Measurements from ENCODE around the gene GMPS. TPM values are rescaled to one million over a fixed set of nuclear protein-coding genes. Genes with fewer than 3 reads are reported as not detected.

The GMPS gene
- total and polyA plus RNA-seq, 2 donors (not counting 3 experiments of a cell fraction or from before 2014, with no cell fraction given), result 18.7 to 67.5 TPM

DNA sequence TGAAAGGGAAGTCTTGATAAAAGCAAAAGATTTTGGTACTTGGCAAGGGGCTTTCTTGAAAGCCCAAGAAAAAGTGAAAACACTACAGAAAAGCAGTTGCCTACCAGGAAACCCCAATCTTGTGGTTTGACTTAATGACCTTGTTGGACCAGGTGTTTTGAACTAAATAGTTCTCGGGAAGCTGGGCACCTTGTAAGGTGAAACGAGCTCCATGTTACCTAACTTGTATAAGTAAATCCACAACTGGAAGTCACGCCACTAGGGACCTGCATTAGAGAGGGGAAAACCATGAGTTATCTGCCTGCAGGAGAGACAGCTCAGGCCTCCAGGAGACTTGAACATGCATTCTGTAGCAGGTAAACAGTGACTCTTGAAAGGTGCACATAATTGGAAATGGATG is 88.2 kb downstream of the GMPS start:
- no peak overlapping the region for H3K4me3 ChIP-seq (replicated peaks in 1 of 3; ENCODE audit: insufficient read depth in 1 of 3, low read depth in 1 of 3, low read length in 3 of 3)
- dilution Hi-C loops (cut with MboI; ENCODE audit: extremely low pct_ligation_motif_present, low sequenced_read_pairs) (no loop called here), intact Hi-C loops (cut with micrococcal nuclease) (no loop called here)
- no peaks in the 10 kb centered on the region for H3K36me3 ChIP-seq (ENCODE audit: control insufficient read depth in 2 of 2, extremely low read depth in 1 of 2, insufficient read depth in 2 of 2, low read length in 2 of 2)
- H3K27ac ChIP-seq (ENCODE audit: insufficient read depth, low read depth, low read length), result no peak overlapping the region
- no peak for DNase-seq (ENCODE audit: low read depth, low spot score)
- no peaks in the 10 kb centered on the region for H4K20me1 ChIP-seq (replicated peaks; ENCODE audit: control insufficient read depth, extremely low read depth, insufficient read depth, low read length)
- CTCF ChIA-PET, result interaction anchor here (1.0 kb wide), 1 partner anchor 153 kb away, joined by 3 read pairs; the partner anchor contains the start of gene C3orf33
- H3K9ac ChIP-seq (replicated peaks; ENCODE audit: extremely low read depth, insufficient read depth, low read length), result no peak overlapping the region
- POLR2A ChIA-PET, result no interaction called here
- H3K4me2 ChIP-seq (ENCODE audit: insufficient read depth, low read length), result no peak overlapping the region
- no peaks in the 10 kb centered on the region for H3K27me3 ChIP-seq (ENCODE audit: control insufficient read depth in 2 of 2, insufficient read depth in 2 of 2, low read length in 2 of 2)
- TF ChIP-seq EZH2 (IDR thresholded peaks at IDR 0.05; ENCODE audit: borderline replicate concordance, low read depth, low read length, severe bottlenecking) (no peak), POLR2A (IDR thresholded peaks at IDR 0.05; ENCODE audit: low read depth, low read length) (no peak), POLR2AphosphoS5 (IDR thresholded peaks at IDR 0.05; ENCODE audit: insufficient read depth, low read depth, low read length) (no peak), GATA2 (IDR thresholded peaks at IDR 0.05; ENCODE audit: insufficient read depth, insufficient read length, low read depth, low read length) (no peak), MYC (IDR thresholded peaks at IDR 0.05; ENCODE audit: low read depth, low read length) (no peak), JUN (IDR thresholded peaks at IDR 0.05; ENCODE audit: borderline replicate concordance, insufficient read depth, insufficient read length, low read depth) (no peak), CTCF (IDR thresholded peaks at IDR 0.05; ENCODE audit: extremely low read depth in 1 of 2, insufficient read depth in 1 of 2, low read depth in 1 of 2, low read length in 2 of 2) (no peak), FOS (IDR thresholded peaks at IDR 0.05; ENCODE audit: borderline replicate concordance, insufficient read depth, low read length) (no peak), MAX (IDR thresholded peaks at IDR 0.05; ENCODE audit: insufficient read depth, insufficient read length) (no peak)
- no TSS peak for BruUV-seq (replicated peaks)
- H3K79me2 ChIP-seq (ENCODE audit: control insufficient read depth, insufficient read depth, low read length), result no peaks in the 10 kb centered on the region
- H3K4me1 ChIP-seq (ENCODE audit: control insufficient read depth, extremely low read depth, insufficient read depth, low read length), result no peaks in the 10 kb centered on the region
- FAIRE-seq, result no peak
- H2AFZ ChIP-seq (ENCODE audit: low read depth, low read length), result no peak overlapping the region
- no peaks in the 10 kb centered on the region for H3K9me1 ChIP-seq (replicated peaks; ENCODE audit: control insufficient read depth, extremely low read depth, insufficient read depth, low read length)
- no peaks in the 10 kb centered on the region for H3K9me3 ChIP-seq (replicated peaks; ENCODE audit: control insufficient read depth, insufficient read depth, low read length)
